ENCODE results near the gene SYNM. TPM values are rescaled to one million over a fixed set of nuclear protein-coding genes. Genes with fewer than 3 reads are reported as not detected.

Gene SYNM
- total and polyA plus RNA-seq, 2 donors (not counting 1 experiment from before 2014, with no cell fraction given), result 0.04 to 0.27 TPM

- Histone ChIP-seq H3K36me3 (replicated peaks in 1 of 2; ENCODE audit: control extremely low read depth in 1 of 2, control insufficient read depth in 1 of 2, extremely low read depth in 1 of 2, insufficient read depth in 2 of 2, low read length in 1 of 2) (no peaks in the 10 kb centered on the region), H3K4me1 (ENCODE audit: control insufficient read depth in 2 of 2, insufficient read depth in 2 of 2, low read length in 2 of 2) (peaks cover 6 to 13% of the 10 kb centered on the region in 2 donors), H4K20me1 (ENCODE audit: control insufficient read depth, insufficient read depth, low read length, poor library complexity, severe bottlenecking) (no peaks in the 10 kb centered on the region), H3K27me3 (replicated peaks in 1 of 4; ENCODE audit: control extremely low read depth in 1 of 4, control insufficient read depth in 3 of 4, insufficient read depth in 4 of 4, low read length in 3 of 4) (no peaks in the 10 kb centered on the region), H3K4me2 (replicated peaks; ENCODE audit: low read depth, low read length, poor library complexity, severe bottlenecking) (no peak overlapping the region), H2AFZ (ENCODE audit: insufficient read depth, low read depth, low read length, poor library complexity, severe bottlenecking) (no peak overlapping the region), H3K79me2 (ENCODE audit: control insufficient read depth, insufficient read depth, low read length) (no peaks in the 10 kb centered on the region), H3K9ac (ENCODE audit: low read length) (no peak overlapping the region), H3K4me3 (ENCODE audit: control extremely low read depth in 1 of 5, extremely low read depth in 1 of 5, insufficient read depth in 1 of 5, low read depth in 2 of 5, low read length in 4 of 5) (no peak overlapping the region), H3K27ac (ENCODE audit: low read length in 2 of 2) (no peak overlapping the region), H3K9me3 (ENCODE audit: control extremely low read depth in 1 of 3, control insufficient read depth in 2 of 3, insufficient read depth in 1 of 3, low read length in 2 of 3) (no peaks in the 10 kb centered on the region)
- TF ChIP-seq EZH2 (IDR thresholded peaks at IDR 0.05; ENCODE audit: borderline replicate concordance, insufficient read depth, low read depth, low read length, poor library complexity, severe bottlenecking) (no peak), CTCF (IDR thresholded peaks at IDR 0.05) (no peak)
- intact Hi-C loops (cut with micrococcal nuclease), result no loop called here
- 92% methylated on average over 2 of the region's 4 CpGs for WGBS (ENCODE audit: insufficient coverage)
- Mint-ChIP-seq H3K9me3 (ENCODE audit: insufficient read depth) (no peaks in the 10 kb centered on the region), H3K4me1 (peaks cover 21% of the 10 kb centered on the region), H3K27me3 (no peaks in the 10 kb centered on the region), H3K27ac (no peak overlapping the region), H3K4me3 (no peak overlapping the region)
- ATAC-seq (ENCODE audit: low read depth) (no peak), DNase-seq (no peak)
- ChIA-PET CTCF (no interaction called here), POLR2A (no interaction called here)
Measured at GRCh38 chr15:99163271-99164062, 58.6 kb downstream of the SYNM start.

GRCh38 chr15:99164119-99164518 lies 59.2 kb downstream of the SYNM start:
- 100% methylated on average over 1 of the region's 3 CpGs for WGBS (ENCODE audit: insufficient coverage)
- H3K27me3 ChIP-seq (replicated peaks in 1 of 4; ENCODE audit: control extremely low read depth in 1 of 4, control insufficient read depth in 3 of 4, insufficient read depth in 4 of 4, low read length in 3 of 4), result no peaks in the 10 kb centered on the region
- no peak overlapping the region for H3K27ac ChIP-seq (ENCODE audit: low read length in 2 of 2)

More at GRCh38 chr15:99164119-99164518, 59.2 kb downstream of the SYNM start:
- Histone ChIP-seq H3K79me2 (ENCODE audit: control insufficient read depth, insufficient read depth, low read length) (no peaks in the 10 kb centered on the region), H3K4me3 (ENCODE audit: control extremely low read depth in 1 of 5, extremely low read depth in 1 of 5, insufficient read depth in 1 of 5, low read depth in 2 of 5, low read length in 4 of 5) (no peak overlapping the region), H3K4me2 (replicated peaks; ENCODE audit: low read depth, low read length, poor library complexity, severe bottlenecking) (no peak overlapping the region), H3K4me1 (ENCODE audit: control insufficient read depth in 2 of 2, insufficient read depth in 2 of 2, low read length in 2 of 2) (peaks cover 11 to 18% of the 10 kb centered on the region in 2 donors), H4K20me1 (ENCODE audit: control insufficient read depth, insufficient read depth, low read length, poor library complexity, severe bottlenecking) (no peaks in the 10 kb centered on the region), H3K9ac (ENCODE audit: low read length) (no peak overlapping the region), H2AFZ (ENCODE audit: insufficient read depth, low read depth, low read length, poor library complexity, severe bottlenecking) (no peak overlapping the region), H3K9me3 (ENCODE audit: control extremely low read depth in 1 of 3, control insufficient read depth in 2 of 3, insufficient read depth in 1 of 3, low read length in 2 of 3) (no peaks in the 10 kb centered on the region), H3K36me3 (replicated peaks in 1 of 2; ENCODE audit: control extremely low read depth in 1 of 2, control insufficient read depth in 1 of 2, extremely low read depth in 1 of 2, insufficient read depth in 2 of 2, low read length in 1 of 2) (no peaks in the 10 kb centered on the region)
- Mint-ChIP-seq H3K4me1 (peaks cover 28% of the 10 kb centered on the region), H3K27ac (no peak overlapping the region), H3K9me3 (ENCODE audit: insufficient read depth) (no peaks in the 10 kb centered on the region), H3K27me3 (no peaks in the 10 kb centered on the region), H3K4me3 (no peak overlapping the region)
- no peak for DNase-seq
- POLR2A ChIA-PET, result no interaction called here
- intact Hi-C loops (cut with micrococcal nuclease), result no loop called here
- no peak for ATAC-seq (ENCODE audit: low read depth)
- CTCF ChIA-PET, result no interaction called here
- no peak for TF ChIP-seq EZH2 (IDR thresholded peaks at IDR 0.05; ENCODE audit: borderline replicate concordance, insufficient read depth, low read depth, low read length, poor library complexity, severe bottlenecking)
- no peak for TF ChIP-seq CTCF (IDR thresholded peaks at IDR 0.05)
